Kidney glomerular epithelial cell (primary cell): ENCODE measurements around the gene OR7A10.
"Not testable (repeated sequence)": the region's sequence is repeated elsewhere in the genome, so short reads cannot be mapped to it uniquely, and the experiment has no call there.

ENCODE experiments used
- DNase-seq: peaks from one replicate; lab custom pipeline; 2025; lab: John Stamatoyannopoulos, UW

OR7A10 gene

GRCh38 chr19:14795078-14795721 is 53.5 kb downstream of the OR7A10 start:
- DNase-seq: no peak

- not testable (repeated sequence) for DNase-seq
Measured at GRCh38 chr19:14792250-14792649, 56.5 kb downstream of the OR7A10 start.
